SW480 (cell line): ENCODE results near the gene NKAPL.

ENCODE experiments used
- DNase-seq: peaks from one replicate; pipeline ENCODE4 v3.0.0-alpha.2; 2016; ENCODE audit warnings: low spot score

NKAPL gene

GRCh38 chr6:28245206-28245941, 13.7 kb upstream of the NKAPL start:
- no peak for DNase-seq

GRCh38 chr6:28248916-28249315, 10.2 kb upstream of the NKAPL start:
- no peak for DNase-seq

GRCh38 chr6:28250747-28251146, 8.3 kb upstream of the NKAPL start:
- no peak for DNase-seq

GRCh38 chr6:28251661-28252008, 7.5 kb upstream of the NKAPL start:
- DNase-seq = peak; percentile 3

- DNase-seq = peak; percentile 82
Measured at GRCh38 chr6:28252009-28252975, 6.8 kb upstream of the NKAPL start, which contains the start of gene ZKSCAN4. ZKSCAN4 (minus strand) TSS chr6:28252269; CDS start chr6:28251980, 289 bp downstream.

- no peak for DNase-seq
Measured at GRCh38 chr6:28254121-28254519, 5.0 kb upstream of the NKAPL start.

- DNase-seq = no peak
Measured at GRCh38 chr6:28257042-28257441, 2.1 kb upstream of the NKAPL start.

GRCh38 chr6:28263922-28264321, 4.8 kb downstream of the NKAPL start:
- no peak for DNase-seq

- no peak for DNase-seq
Measured at GRCh38 chr6:28264834-28265401, 5.8 kb downstream of the NKAPL start.

GRCh38 chr6:28266563-28266961, 7.5 kb downstream of the NKAPL start:
- DNase-seq = no peak

GRCh38 chr6:28266962-28267694, 8.0 kb downstream of the NKAPL start, which contains the start of gene ZSCAN26:
ZSCAN26 (plus strand) TSS chr6:28267143; CDS start chr6:28271920, 4,777 bp downstream.
- DNase-seq = peak; percentile 76

- DNase-seq = no peak
Measured at GRCh38 chr6:28267695-28268059, 8.6 kb downstream of the NKAPL start.

GRCh38 chr6:28269492-28269891, 10.4 kb downstream of the NKAPL start:
- DNase-seq = peak; percentile 20

GRCh38 chr6:28274888-28275287, 15.8 kb downstream of the NKAPL start:
- no peak for DNase-seq

- DNase-seq = no peak
Measured at GRCh38 chr6:28277746-28278145, 18.6 kb downstream of the NKAPL start.

- no peak for DNase-seq
Measured at GRCh38 chr6:28280595-28281287, 21.6 kb downstream of the NKAPL start.

GRCh38 chr6:28281288-28282064, 22.4 kb downstream of the NKAPL start, which contains the start of gene PGBD1:
PGBD1 (plus strand) TSS chr6:28281572; CDS start chr6:28283814, 2,242 bp downstream.
- DNase-seq = peak; percentile 69

GRCh38 chr6:28282926-28283325, 23.8 kb downstream of the NKAPL start:
- DNase-seq = no peak

- DNase-seq = no peak
Measured at GRCh38 chr6:28291573-28291972, 32.5 kb downstream of the NKAPL start.

- no peak for DNase-seq
Measured at GRCh38 chr6:28295326-28295725, 36.2 kb downstream of the NKAPL start.
